Hepatocyte (in vitro differentiated cells): Measurements from ENCODE around the gene P4HA1.
"Not testable (repeated sequence)": the region's sequence is repeated elsewhere in the genome, so short reads cannot be mapped to it uniquely, and the experiment has no call there.

Experiments used
- EZH2 ChIP-seq: fragments of 200-600 bp; sonication (generic); IDR thresholded peaks from 2 replicates; pipeline ENCODE4 v1.6.1; 2016; ENCODE audit warnings: antibody characterized with exemption, mild to moderate bottlenecking, borderline replicate concordance
- EZH2phosphoT487 ChIP-seq: fragments of 200-600 bp; sonication (generic); IDR thresholded peaks from one replicate; pipeline ENCODE4 v1.6.1; 2018; ENCODE audit warnings: antibody characterized with exemption, mild to moderate bottlenecking, low read depth, moderate library complexity; ENCODE audit not compliant: unreplicated experiment, severe bottlenecking
- TF ChIP-seq, protein P1 (sequence below): fragments of 200-600 bp; sonication (generic); IDR thresholded peaks from 2 replicates; pipeline ENCODE4 v1.5.1; 2016; ENCODE audit warnings: antibody characterized with exemption, mild to moderate bottlenecking; ENCODE audit not compliant: poor library complexity

DNA sequence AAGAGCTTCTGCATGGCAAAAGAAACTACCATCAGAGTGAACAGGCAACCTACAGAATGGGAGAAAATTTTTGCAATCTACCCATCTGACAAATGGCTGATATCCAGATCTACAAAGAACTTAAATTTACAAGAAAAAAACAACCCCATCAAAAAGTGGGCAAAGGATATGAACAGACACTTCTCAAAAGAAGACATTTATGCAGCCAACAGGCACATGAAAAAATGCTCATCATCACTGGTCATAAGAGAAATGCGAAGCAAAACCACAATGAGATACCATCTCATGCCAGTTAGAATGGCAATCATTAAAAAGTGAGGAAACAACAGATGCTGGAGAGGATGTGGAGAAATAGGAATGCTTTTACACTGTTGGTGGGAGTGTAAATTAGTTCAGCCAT lies 70.0 kb downstream of the P4HA1 start:
- TF ChIP-seq, protein P1, sequence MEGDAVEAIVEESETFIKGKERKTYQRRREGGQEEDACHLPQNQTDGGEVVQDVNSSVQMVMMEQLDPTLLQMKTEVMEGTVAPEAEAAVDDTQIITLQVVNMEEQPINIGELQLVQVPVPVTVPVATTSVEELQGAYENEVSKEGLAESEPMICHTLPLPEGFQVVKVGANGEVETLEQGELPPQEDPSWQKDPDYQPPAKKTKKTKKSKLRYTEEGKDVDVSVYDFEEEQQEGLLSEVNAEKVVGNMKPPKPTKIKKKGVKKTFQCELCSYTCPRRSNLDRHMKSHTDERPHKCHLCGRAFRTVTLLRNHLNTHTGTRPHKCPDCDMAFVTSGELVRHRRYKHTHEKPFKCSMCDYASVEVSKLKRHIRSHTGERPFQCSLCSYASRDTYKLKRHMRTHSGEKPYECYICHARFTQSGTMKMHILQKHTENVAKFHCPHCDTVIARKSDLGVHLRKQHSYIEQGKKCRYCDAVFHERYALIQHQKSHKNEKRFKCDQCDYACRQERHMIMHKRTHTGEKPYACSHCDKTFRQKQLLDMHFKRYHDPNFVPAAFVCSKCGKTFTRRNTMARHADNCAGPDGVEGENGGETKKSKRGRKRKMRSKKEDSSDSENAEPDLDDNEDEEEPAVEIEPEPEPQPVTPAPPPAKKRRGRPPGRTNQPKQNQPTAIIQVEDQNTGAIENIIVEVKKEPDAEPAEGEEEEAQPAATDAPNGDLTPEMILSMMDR = not testable (repeated sequence)
- not testable (repeated sequence) for TF ChIP-seq EZH2phosphoT487, EZH2
